ENCODE results near the gene MIEF2.
A peak's percentile ranks its signal among the peaks of the same experiment; 100 is the strongest.
"Not testable (repeated sequence)": the region's sequence is repeated elsewhere in the genome, so short reads cannot be mapped to it uniquely, and the experiment has no call there.

MIEF2 gene, protein sequence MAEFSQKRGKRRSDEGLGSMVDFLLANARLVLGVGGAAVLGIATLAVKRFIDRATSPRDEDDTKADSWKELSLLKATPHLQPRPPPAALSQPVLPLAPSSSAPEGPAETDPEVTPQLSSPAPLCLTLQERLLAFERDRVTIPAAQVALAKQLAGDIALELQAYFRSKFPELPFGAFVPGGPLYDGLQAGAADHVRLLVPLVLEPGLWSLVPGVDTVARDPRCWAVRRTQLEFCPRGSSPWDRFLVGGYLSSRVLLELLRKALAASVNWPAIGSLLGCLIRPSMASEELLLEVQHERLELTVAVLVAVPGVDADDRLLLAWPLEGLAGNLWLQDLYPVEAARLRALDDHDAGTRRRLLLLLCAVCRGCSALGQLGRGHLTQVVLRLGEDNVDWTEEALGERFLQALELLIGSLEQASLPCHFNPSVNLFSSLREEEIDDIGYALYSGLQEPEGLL

DNA sequence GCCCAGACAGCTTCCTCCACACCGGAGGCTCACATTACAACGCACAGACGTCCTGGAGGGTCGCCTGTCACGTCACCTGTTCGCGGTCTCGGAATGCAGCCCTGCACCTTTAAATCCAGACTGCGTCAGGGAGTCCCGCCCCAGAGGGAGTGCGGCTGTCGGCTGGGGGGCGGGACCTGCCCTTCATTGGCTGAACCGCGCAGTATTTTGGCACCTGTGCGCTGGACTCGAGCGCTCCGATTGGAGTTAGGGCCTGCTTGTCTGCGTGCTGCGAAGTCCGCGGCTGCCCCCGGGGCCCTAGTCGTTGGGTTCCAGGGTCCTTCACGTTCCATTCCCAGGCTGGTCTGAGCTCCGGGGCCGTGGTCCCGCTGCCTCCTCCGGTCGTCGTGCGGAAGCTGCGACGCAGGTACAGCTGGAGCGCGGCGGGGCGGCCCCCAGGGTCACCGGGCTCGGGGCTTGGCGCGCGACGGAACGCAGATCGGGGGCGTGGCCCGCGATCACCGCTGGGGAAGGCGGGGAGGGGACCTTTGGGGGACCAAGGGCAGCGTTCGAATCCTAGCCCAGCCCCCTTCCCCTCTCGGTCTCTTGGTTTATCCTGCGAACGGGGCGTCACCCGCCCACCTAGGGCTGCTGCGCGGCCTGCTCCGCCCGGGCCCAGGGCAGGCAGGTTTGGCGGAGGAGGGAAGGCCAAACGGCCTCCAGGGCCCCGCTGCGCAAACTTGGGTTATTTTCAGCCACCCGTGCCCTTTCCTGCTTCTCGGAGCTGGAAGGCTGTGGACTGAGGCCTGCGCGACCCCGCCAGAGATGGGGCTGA is at the start of gene MIEF2:
TSS of gene MIEF2 (plus strand) at position 331 of the 814 bp plus-strand sequence. CDS start 2,059 bp downstream, outside the sequence.
- DNase-seq: peak; percentile 88

GRCh38 chr17:18213666-18214270 is 46.7 kb upstream of the MIEF2 start:
- no peak for DNase-seq

DNA sequence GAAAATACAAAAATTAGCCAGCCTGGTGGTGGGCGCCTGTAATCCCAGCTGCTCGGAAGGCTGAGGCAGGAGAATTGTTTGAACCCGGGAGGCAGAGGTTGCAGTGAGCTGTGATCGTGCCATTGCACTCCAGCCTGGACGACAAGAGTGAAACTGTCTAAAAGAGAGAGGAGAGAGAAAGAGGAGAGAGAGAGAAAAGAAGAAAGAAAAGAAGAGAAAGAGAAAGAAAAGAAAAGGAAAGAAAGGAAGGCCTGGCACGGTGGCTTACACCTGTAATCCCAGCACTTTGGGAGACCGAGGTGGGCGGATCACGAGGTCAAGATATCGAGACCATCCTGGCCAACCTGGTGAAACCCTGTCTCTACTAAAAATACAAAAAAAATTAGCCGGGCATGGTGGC is 43.6 kb upstream of the MIEF2 start:
- not testable (repeated sequence) for DNase-seq

DNA sequence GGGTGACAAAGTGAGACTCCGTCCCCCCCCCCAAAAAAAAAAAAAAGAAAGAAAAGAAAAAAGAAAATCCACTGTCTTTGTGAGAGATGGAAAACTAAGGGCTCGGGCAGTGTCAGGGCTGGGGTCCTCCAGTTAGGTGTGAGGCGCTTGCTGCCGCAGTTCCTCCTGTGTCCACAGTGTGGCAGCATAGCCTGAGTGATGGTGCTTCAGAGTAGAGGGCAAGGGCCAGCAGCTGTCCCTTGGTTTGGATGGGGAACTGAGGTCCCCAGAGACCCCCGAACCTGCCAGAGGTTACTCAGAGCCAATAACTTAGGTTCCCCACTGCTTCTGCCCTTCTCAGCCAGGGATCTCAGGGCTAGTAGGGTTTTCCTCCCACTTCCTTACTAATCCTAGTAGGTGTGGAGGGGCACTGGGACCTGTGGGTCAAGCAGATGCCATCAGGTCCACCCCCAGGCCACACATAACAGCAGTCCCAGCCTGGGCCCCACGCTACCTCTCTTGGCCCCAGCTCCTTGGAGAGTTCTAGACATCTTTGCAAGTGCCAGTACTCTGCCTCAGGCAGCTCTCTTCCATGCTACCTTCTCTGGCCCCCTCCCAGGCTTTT is 42.9 kb upstream of the MIEF2 start:
- peak; percentile 18 for DNase-seq

DNA sequence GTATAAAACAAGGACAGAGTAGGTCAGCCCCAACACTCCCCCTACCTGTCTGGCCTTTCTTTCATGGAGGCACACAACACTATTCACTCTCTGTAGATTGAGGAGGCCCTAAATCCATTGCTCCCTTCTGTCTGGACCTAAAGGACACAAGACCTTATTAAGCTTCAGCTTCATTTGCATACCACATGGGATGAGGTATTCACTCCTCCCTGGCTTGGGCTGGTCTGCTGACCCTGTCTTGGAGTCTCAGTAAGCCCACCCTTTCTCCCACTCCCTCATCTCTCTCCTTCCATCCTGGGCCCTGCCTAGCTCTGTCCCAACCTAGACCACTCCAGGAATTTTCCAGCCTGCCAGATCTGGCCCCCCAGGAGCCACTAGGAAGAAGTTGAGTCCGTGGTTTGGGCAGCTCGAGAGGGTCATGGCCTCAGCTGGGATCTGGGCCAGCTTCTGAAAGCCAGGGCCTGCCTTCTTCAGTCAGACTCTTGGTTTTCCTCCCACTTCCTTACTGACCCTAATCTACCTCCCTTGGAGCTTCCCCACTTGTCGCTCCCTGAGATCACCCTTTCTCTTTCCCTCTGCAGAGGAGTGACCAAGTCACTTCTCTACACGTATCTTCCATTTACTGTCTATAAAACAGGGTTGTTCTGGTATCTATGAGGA is 41.6 kb upstream of the MIEF2 start:
- no peak for DNase-seq

- no peak for DNase-seq
These were observed 36.4 kb upstream of the MIEF2 start for GRCh38 chr17:18224053-18224386.

- DNase-seq: no peak
These were observed 35.9 kb upstream of the MIEF2 start for GRCh38 chr17:18224387-18225120.

DNA sequence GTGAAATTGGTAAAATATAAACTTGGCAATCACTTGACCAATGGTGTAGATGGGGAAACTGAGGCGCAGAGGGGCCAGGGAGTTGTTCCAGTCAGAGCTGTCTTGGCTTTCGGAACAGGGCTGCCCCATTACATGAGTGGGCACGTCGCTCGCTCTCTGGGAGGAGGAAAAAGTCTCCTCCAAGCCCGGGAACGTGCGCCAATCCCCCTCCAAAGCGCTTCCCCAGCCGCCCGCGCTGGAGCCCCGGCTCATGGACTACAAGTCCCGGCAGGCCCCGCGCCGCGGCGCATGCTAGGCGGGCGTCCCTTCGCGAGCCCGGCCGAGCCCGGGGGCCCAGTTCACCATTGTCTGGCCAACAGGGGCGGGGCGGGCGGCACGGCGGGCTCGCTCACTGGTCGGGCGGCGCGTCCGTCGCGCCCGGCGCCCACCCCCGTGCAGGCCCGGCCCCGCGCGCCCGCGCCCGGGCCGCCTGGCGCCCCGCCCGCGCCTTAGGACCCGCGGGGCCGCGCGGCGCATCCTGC is 35.3 kb upstream of the MIEF2 start, which contains the start of gene LLGL1:
TSS of gene LLGL1 (plus strand) at position 515 of the 521 bp plus-strand sequence. CDS start 48 bp downstream, outside the sequence.
- DNase-seq: peak; percentile 90

GRCh38 chr17:18225642-18226283 is 34.7 kb upstream of the MIEF2 start:
- peak; percentile 6 for DNase-seq

DNA sequence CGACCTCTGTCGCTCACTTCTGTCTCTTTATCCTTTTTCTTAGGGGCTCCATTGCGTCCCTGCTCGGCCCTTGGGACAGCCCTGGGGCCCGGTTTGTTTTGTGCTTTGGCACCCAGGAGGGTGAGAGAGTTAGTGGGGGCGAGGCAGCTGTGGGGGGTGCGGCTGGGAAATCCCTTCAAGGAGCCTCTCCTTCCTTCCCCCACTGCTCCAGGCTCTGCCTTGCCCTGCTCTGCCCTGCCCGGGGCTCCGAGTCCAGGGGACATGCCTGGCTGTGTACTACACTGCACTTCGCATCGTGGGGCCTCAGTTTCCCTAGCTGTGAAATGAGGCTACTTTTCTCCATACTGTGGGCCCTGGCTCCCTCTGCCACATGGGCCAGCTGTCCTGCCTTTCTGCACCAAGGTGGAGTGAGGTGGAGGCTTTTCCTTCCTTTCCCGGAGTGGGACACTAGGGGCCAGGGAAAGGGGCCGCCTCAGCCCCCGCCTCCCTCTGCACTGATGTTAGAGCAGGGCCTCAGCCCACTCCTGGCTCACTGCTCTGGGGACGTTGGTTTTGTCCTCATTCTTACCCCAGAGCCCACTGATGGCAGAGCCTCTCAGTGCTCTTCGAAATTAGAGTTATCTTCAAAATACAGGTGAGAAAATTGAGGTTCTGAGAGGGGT is 34.0 kb upstream of the MIEF2 start:
- DNase-seq: no peak

GRCh38 chr17:18227635-18228034 is 32.8 kb upstream of the MIEF2 start:
- DNase-seq: no peak

DNA sequence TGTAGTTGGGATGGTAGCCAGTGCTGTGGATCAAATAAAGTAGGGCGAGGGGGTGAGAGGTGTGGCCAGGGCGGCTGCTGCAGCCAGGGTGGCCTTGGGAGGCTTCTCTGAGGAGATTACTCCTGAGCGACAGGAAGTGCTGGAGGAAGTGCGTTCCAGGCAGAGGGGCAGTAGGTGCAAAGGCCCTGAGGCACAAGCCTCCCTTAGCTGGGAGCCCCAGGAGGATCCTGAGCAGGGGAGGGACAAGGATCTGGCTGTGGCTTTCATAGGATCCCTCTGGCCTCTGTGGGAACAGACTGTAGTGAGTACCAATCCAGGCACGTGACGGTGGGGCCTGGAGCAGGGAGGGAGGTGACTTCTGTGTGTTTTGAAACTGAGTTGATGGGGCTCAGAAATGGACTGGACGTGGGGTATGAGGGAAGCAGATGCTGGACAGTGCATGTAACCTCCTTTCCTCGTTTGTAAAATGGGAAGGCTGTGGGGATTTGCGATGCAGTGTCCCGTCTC is 32.2 kb upstream of the MIEF2 start:
- no peak for DNase-seq

- no peak for DNase-seq
These were observed 31.2 kb upstream of the MIEF2 start for GRCh38 chr17:18229254-18229653.

DNA sequence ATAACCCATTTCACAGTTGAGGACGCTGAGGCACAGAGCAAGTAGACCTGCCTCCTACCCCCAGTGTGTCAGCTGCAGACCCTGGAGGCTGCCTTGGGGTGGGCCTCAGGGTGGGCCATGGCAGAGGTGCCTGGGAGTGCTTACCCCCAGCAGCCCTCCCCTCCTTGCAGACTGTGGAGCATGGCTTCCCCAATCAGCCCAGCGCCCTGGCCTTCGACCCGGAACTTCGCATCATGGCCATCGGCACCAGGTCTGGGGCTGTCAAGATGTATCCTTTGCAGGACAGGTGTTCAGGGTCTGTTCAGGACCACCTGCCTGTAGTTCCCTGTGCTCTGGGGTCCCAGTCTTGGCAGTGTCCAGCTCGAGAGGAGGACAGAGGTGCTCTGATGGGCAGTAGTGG is 30.7 kb upstream of the MIEF2 start:
- no peak for DNase-seq

DNA sequence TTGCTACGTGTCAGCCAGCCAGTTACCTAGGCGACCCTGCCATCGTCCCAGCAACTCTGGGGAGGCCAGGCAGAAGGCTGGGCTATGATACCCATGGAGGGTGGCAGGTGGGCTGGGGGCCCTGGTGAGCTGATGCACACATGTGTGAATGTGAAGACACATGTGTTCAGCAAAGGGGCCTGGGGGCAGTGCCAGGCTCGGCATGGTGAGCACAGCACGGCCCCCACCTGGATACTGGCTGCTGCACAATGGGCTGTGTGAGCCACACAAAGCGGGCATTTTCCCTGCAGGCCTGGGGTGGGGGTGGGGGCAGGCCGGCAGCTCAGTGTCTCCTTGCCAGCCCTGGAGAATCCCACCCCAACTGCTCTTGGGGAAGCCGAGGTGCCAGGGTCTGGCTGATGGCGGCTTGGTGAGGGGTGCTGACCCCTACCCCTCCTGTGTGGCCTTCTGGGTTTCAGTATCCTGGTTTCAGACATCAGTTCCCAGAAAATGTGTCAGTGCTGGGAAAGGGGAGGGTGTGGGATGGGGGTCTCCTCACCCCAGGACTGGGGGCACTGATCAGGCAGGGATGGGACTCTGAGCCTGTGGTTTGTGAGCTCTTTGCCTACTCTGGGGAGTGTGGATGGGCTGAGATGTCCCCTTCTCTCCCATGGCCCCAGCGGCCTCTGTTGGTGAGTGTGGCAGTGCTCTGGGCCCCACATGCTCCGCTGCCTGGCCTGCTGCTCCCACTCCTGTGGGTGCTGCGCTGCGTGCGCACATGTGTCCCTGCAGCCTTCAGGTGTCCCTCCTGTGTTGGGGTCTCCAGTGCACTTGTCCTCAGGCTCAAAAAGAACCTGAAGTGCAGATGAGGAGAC is 29.9 kb upstream of the MIEF2 start:
- no peak for DNase-seq

DNA sequence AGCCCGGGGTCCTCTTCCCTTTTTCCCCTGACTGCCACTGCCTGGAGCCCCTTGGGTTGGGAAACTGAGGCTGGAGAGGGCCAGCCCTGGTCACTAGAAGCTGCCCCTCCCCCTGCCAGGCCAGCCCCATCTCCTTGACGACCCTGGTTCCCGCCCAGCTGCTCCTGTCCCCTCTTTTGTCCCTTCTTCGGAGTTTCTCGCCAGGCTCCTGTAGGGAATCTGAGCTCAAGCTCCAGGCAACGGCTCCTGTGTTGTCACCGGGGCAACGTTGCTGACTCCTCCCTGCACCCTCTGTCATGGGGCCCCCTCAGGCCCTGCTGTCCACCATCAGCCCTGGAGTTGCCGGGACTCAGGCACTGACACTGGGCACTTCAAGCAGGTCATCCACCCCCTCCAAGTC is 29.3 kb upstream of the MIEF2 start:
- DNase-seq: no peak

- DNase-seq: no peak
These were observed 26.5 kb upstream of the MIEF2 start for GRCh38 chr17:18233803-18234518.

DNA sequence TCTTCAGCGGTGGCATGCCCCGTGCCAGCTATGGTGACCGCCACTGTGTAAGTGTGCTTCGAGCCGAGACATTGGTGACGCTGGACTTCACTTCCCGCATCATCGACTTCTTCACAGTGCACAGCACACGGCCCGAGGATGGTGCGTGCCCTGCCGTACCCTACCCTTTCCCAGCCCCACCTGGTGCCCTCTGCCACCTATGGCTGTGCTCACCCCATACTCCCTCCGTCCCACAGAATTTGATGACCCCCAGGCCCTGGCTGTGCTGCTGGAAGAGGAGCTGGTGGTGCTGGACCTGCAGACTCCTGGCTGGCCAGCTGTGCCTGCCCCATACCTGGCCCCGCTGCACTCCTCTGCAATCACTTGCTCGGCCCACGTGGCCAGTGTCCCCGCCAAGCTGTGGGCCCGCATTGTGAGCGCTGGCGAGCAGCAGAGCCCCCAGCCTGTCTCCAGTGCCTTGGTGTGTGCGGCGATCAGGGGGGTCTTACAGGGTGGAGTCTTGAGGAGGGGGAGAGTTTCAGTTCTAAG is 25.5 kb upstream of the MIEF2 start:
- DNase-seq: no peak

All from NCI-H1694 treated with DMSO at 0.1 percent for 48 hours (cell line).